Skeletal muscle satellite cell (primary cell): ENCODE data around the gene MAGI3.
"Not testable (repeated sequence)": the region's sequence is repeated elsewhere in the genome, so short reads cannot be mapped to it uniquely, and the experiment has no call there.

Source experiments
- H3K27me3 ChIP-seq: 2 replicates; pipeline ENCODE4 v1.7.0; 2013; ENCODE audit warnings: low read length; ENCODE audit not compliant: control insufficient read depth, insufficient read depth
- H3K36me3 ChIP-seq: 2 replicates; pipeline ENCODE4 v1.7.0; 2013; ENCODE audit warnings: mild to moderate bottlenecking, control low read depth, low read length; ENCODE audit not compliant: insufficient read depth
- H3K4me1 ChIP-seq: 2 replicates; pipeline ENCODE4 v1.7.0; 2013; ENCODE audit warnings: low read length; ENCODE audit not compliant: control insufficient read depth, insufficient read depth
- H3K4me2 ChIP-seq: 2 replicates; pipeline ENCODE4 v1.7.0; 2013; ENCODE audit warnings: mild to moderate bottlenecking, low read length
- H3K4me3 ChIP-seq: 2 replicates; pipeline ENCODE4 v1.7.0; 2013; ENCODE audit warnings: low read length
- H3K9ac ChIP-seq: 2 replicates; pipeline ENCODE4 v1.7.0; 2013; ENCODE audit warnings: mild to moderate bottlenecking, low read depth, low read length, moderate library complexity
- H3K9me3 ChIP-seq: replicated peaks from 2 replicates; pipeline ENCODE4 v1.7.0; 2013; ENCODE audit warnings: mild to moderate bottlenecking, control low read depth, low read length

The MAGI3 gene

GRCh38 chr1:113684153-113684541 lies 293.8 kb downstream of the MAGI3 start:
- Histone ChIP-seq H3K4me3 (no peak overlapping the region), H3K4me2 (no peak overlapping the region), H3K36me3 (peaks cover 13% of the 10 kb centered on the region), H3K9me3 (no peaks in the 10 kb centered on the region), H3K4me1 (peaks cover 4% of the 10 kb centered on the region), H3K27me3 (no peaks in the 10 kb centered on the region), H3K9ac (no peak overlapping the region)

- Histone ChIP-seq H3K4me1 (peaks cover 4% of the 10 kb centered on the region), H3K9ac (no peak overlapping the region), H3K27me3 (no peaks in the 10 kb centered on the region)
These were observed 296.7 kb downstream of the MAGI3 start for GRCh38 chr1:113686891-113687618.

GRCh38 chr1:113691184-113691583 lies 300.9 kb downstream of the MAGI3 start:
- Histone ChIP-seq H3K9ac (no peak overlapping the region), H3K4me2 (no peak overlapping the region), H3K9me3 (no peaks in the 10 kb centered on the region), H3K27me3 (no peaks in the 10 kb centered on the region), H3K4me3 (no peak overlapping the region), H3K4me1 (no peaks in the 10 kb centered on the region), H3K36me3 (peaks cover 9% of the 10 kb centered on the region)

More at GRCh38 chr1:113686891-113687618, 296.7 kb downstream of the MAGI3 start:
- no peaks in the 10 kb centered on the region for H3K9me3 ChIP-seq
- H3K4me3 ChIP-seq, result no peak overlapping the region
- peaks cover 17% of the 10 kb centered on the region for H3K36me3 ChIP-seq
- H3K4me2 ChIP-seq, result no peak overlapping the region

GRCh38 chr1:113692342-113692741 lies 302.0 kb downstream of the MAGI3 start:
- Histone ChIP-seq H3K4me3 (no peak overlapping the region), H3K4me2 (no peak overlapping the region), H3K9ac (no peak overlapping the region), H3K36me3 (peaks cover 5% of the 10 kb centered on the region), H3K4me1 (no peaks in the 10 kb centered on the region), H3K9me3 (no peaks in the 10 kb centered on the region), H3K27me3 (no peaks in the 10 kb centered on the region)

GRCh38 chr1:113692824-113693431 lies 302.6 kb downstream of the MAGI3 start:
- H3K4me1 ChIP-seq, result no peaks in the 10 kb centered on the region

GRCh38 chr1:113694910-113695309 lies 304.6 kb downstream of the MAGI3 start:
- Histone ChIP-seq H3K4me2 (no peak overlapping the region), H3K4me1 (no peaks in the 10 kb centered on the region), H3K36me3 (peaks cover 16% of the 10 kb centered on the region), H3K9me3 (no peaks in the 10 kb centered on the region), H3K4me3 (no peak overlapping the region), H3K27me3 (no peaks in the 10 kb centered on the region), H3K9ac (no peak overlapping the region)

More at GRCh38 chr1:113692824-113693431, 302.6 kb downstream of the MAGI3 start:
- H3K27me3 ChIP-seq, result no peaks in the 10 kb centered on the region
- H3K4me3 ChIP-seq, result no peak overlapping the region
- no peak overlapping the region for H3K4me2 ChIP-seq
- H3K9ac ChIP-seq, result no peak overlapping the region
- H3K9me3 ChIP-seq, result no peaks in the 10 kb centered on the region
- peaks cover 6% of the 10 kb centered on the region for H3K36me3 ChIP-seq

GRCh38 chr1:113701429-113701828 lies 311.1 kb downstream of the MAGI3 start:
- H3K4me2 ChIP-seq, result no peak overlapping the region
- H3K9me3 ChIP-seq, result no peaks in the 10 kb centered on the region
- H3K36me3 ChIP-seq, result peaks cover 18% of the 10 kb centered on the region
- H3K9ac ChIP-seq, result no peak overlapping the region
- H3K27me3 ChIP-seq, result no peaks in the 10 kb centered on the region
- no peaks in the 10 kb centered on the region for H3K4me1 ChIP-seq
- H3K4me3 ChIP-seq, result no peak overlapping the region

GRCh38 chr1:113714606-113715269 lies 324.4 kb downstream of the MAGI3 start:
- Histone ChIP-seq H3K9me3 (no peaks in the 10 kb centered on the region), H3K4me2 (no peak overlapping the region), H3K9ac (no peak overlapping the region), H3K27me3 (no peaks in the 10 kb centered on the region), H3K4me1 (no peaks in the 10 kb centered on the region), H3K36me3 (peaks cover 39% of the 10 kb centered on the region), H3K4me3 (no peak overlapping the region)

GRCh38 chr1:113717506-113717905 lies 327.2 kb downstream of the MAGI3 start:
- H3K4me3 ChIP-seq, H3K4me1 ChIP-seq, H3K9ac ChIP-seq, H3K4me2 ChIP-seq, H3K27me3 ChIP-seq, H3K9me3 ChIP-seq: not testable (repeated sequence)
- H3K36me3 ChIP-seq, result peaks cover 35% of the 10 kb centered on the region

- H3K4me2 ChIP-seq, result not testable (repeated sequence)
These were observed 328.3 kb downstream of the MAGI3 start for GRCh38 chr1:113718621-113719020.

GRCh38 chr1:113721010-113721409 lies 330.7 kb downstream of the MAGI3 start:
- Histone ChIP-seq H3K9ac (no peak overlapping the region), H3K4me3 (no peak overlapping the region), H3K4me1 (no peaks in the 10 kb centered on the region), H3K4me2 (no peak overlapping the region), H3K9me3 (no peaks in the 10 kb centered on the region), H3K27me3 (no peaks in the 10 kb centered on the region), H3K36me3 (peaks cover 23% of the 10 kb centered on the region)

More at GRCh38 chr1:113718621-113719020, 328.3 kb downstream of the MAGI3 start:
- H3K27me3 ChIP-seq, H3K9ac ChIP-seq, H3K4me1 ChIP-seq, H3K4me3 ChIP-seq, H3K9me3 ChIP-seq: not testable (repeated sequence)
- H3K36me3 ChIP-seq, result peaks cover 29% of the 10 kb centered on the region
